IPS-11a (cell line): Measurements from ENCODE around the gene YWHAG.
"Not testable (repeated sequence)": the region's sequence is repeated elsewhere in the genome, so short reads cannot be mapped to it uniquely, and the experiment has no call there.

Experiments used
- H3K4me3 ChIP-seq: one replicate; pipeline ENCODE4 v1.5.1; 2013; ENCODE audit warnings: low read depth, low read length, control low read depth

The YWHAG gene

DNA sequence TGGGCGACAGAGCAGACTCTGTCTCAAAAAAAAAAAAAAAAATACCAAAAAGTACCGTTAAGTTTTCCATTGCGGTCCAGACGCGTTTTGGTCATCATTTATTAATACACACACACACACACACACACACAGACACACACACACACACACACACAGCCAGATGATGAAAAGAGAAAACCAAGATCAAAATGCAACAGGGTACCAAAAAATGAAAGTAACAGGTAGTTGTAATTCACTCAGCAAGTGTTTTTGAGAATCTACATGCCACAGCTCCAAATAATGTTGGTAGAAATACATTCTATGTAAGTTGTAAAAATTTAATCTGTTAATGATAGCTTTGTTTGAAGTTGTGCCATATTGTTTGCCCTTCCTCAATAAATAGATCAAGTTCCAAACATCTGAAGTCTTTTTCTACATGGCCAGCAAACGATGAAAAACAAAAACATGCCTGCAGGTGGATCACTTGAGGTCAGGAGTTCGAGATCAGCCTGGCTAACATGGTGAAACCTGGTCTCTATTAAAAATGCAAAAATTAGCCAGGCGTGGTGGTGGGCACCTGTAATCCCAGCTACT, 9.4 kb downstream of the YWHAG start:
- no peak overlapping the region for H3K4me3 ChIP-seq

- no peak overlapping the region for H3K4me3 ChIP-seq
Measured at GRCh38 chr7:76347710-76348109, 11.1 kb downstream of the YWHAG start.

DNA sequence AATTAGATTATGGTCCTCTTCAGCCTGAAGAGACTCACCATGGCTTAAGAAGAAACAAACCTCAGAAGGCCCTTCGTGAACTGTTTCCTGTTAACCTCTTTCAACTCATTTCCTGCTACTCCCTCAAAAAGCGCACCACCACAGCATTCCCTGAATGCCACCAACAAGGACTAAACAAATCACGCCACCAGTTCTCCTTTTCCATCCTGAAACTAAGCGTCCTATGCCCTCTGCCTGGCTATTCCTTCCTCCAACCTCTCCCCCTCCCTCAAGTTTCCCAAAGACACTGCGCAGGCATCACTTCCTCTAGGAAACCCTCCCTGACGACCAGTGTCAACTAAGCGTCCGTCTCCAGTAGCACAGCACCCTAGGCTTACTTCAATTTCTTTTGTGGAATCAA, 12.0 kb downstream of the YWHAG start:
- no peak overlapping the region for H3K4me3 ChIP-seq

- H3K4me3 ChIP-seq: no peak overlapping the region
Measured at GRCh38 chr7:76346097-76346496, 12.7 kb downstream of the YWHAG start.

DNA sequence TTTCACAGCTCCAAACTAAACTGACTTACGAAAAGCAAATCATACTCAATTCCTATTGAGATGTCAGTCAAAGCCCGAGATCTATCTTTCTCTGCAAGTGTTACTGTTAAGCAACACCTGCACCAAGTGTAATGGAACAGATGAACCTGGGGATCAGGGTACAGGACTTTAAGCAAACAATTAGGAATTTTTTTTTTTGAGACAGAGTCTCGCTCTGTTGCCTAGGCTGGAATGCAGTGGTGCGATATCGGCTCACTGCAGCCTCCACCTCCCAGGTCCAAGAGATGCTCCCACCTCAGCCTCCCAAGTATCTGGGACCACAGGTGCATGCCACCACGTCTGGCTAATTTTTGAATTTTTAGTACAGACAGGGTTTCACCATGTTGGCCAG, 14.9 kb downstream of the YWHAG start:
- no peak overlapping the region for H3K4me3 ChIP-seq

GRCh38 chr7:76343294-76343930, 15.4 kb downstream of the YWHAG start:
- H3K4me3 ChIP-seq: no peak overlapping the region

GRCh38 chr7:76342222-76342621, 16.6 kb downstream of the YWHAG start:
- no peak overlapping the region for H3K4me3 ChIP-seq

- H3K4me3 ChIP-seq: no peak overlapping the region
Measured at GRCh38 chr7:76340617-76341131, 18.1 kb downstream of the YWHAG start.

DNA sequence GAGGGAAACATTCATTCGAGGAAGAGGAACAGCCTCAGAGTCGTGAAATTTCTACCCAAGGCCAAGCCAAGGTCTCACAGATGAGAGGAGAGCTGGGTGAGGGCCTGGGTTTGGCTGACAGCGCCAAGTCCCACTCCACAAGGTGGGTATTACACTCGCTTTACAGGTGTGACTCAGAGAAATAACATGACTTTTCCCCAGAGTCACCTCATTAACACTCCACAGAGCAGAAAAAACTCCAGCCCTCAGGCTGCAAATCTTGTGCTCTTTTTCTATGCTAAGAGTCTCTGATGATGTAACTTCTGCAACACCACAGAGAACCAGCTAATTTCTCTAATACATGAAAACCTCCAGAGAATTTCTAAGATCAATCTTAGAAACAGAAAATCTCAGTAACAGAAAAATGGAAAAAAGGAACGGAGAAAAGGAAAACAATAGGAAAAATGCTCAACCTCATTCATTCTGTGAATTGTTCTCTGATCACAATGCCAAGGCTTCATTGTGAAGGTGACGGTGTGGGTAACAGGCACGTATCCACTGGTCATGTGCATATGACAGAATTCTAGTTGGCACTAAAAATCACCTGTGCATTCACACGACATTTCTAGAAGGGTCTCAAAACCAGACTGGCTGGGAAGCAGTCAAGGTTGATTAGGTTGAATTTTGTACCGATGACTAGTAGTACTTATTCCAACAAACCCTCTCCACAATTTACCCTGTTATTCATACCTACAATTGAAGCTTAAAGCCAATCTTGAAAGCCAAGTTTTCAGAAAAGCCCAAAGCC, 20.3 kb downstream of the YWHAG start:
- H3K4me3 ChIP-seq: no peak overlapping the region

GRCh38 chr7:76337147-76337546, 21.6 kb downstream of the YWHAG start:
- H3K4me3 ChIP-seq: no peak overlapping the region

- no peak overlapping the region for H3K4me3 ChIP-seq
Measured at GRCh38 chr7:76336094-76336493, 22.7 kb downstream of the YWHAG start.

DNA sequence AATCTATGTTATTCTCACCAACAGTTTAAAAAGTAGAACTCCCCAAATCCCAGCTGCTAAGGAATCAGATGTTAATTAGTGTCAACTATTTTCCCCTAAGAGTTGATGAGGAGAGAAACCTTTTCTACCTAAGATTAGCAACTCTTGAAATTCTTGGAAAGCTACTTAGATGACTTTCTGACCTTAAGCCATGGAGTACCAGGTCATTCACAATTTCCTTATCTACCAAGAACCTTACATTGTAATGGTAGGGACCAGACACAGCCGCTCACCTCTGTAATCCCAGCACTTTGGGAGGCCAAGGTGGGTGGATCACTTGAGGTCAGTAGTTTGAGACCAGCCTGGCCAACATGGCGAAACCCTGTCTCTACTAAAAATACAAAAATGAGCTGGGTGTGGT, 23.4 kb downstream of the YWHAG start:
- H3K4me3 ChIP-seq: not testable (repeated sequence)

GRCh38 chr7:76334320-76334967, 24.3 kb downstream of the YWHAG start:
- H3K4me3 ChIP-seq: no peak overlapping the region

- no peak overlapping the region for H3K4me3 ChIP-seq
Measured at GRCh38 chr7:76333511-76334101, 25.2 kb downstream of the YWHAG start.

DNA sequence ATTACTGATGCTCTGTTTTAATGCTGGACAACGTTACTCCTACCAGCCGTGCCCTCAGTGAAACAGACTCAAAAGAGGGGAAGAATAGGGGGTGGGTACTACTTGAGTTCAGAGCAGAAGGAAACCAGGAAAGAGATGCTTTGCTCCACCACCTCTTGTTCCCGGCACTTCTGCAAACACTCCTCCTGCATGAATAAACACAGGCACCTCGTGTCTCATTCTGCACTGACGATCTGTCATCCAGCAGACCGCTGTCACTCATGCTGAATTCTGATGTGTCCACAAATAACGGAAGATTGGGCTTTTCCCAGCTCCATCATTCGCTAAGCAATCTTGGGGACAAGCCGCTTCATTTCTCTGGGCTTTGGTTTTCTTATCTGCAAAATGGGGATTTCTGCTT, 26.7 kb downstream of the YWHAG start:
- no peak overlapping the region for H3K4me3 ChIP-seq

DNA sequence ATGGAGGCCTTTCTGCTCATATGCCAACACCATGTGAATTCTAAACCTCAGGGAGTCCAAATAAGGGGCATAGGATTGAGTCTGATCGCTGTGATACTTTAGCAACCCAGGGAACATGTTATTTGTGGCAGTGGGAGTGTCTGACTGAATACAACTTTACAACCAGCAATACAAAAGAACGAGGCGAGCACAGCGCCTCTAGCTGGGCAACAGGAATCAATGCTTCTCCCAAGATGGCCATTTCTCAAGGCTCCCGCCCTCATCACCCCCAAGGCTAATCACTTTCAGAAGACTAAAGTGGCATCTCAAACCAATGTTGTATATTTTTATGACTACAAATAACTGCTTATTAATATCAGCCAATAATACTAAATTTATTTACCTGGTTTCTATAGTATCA, 28.1 kb downstream of the YWHAG start:
- H3K4me3 ChIP-seq: no peak overlapping the region

DNA sequence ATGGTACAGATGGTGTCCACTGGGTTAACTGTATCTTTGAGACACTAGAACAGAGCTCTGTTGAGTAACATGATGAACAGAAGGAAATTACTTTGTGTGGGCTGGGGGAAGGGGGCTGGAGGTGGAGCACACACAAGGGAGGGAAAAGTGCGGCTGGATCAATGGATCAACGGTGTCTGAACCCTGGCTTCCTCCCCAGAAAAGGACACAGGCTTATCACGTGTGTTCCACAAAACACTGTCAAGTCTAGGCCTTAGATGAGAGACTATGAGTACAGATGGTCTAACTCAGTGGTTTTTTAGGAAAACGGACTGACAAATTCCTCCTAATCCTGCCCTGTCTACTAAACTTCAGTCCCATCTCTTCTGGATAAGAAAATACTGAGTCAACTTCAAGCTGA, 28.5 kb downstream of the YWHAG start:
- no peak overlapping the region for H3K4me3 ChIP-seq

GRCh38 chr7:76329479-76329878, 29.3 kb downstream of the YWHAG start:
- H3K4me3 ChIP-seq: no peak overlapping the region

DNA sequence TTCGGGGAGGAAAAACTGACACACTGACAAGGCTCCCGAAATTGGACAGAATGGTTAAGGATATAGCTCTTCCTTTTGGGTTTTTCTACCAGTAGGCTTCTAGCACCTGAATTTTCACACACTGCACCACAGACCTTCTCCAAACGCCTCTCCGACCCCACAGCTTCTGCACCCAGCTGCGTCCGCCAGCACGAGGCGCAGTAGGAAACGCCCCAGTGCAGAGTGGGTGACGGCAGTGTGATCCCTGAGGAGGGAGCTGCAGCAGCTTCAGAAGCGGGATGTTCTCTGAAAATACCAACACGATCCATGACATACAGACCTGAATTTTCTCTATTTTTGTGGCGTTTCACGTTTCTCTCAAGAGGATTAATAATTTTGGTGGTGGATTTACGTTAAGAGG, 30.4 kb downstream of the YWHAG start:
- H3K4me3 ChIP-seq: no peak overlapping the region

DNA sequence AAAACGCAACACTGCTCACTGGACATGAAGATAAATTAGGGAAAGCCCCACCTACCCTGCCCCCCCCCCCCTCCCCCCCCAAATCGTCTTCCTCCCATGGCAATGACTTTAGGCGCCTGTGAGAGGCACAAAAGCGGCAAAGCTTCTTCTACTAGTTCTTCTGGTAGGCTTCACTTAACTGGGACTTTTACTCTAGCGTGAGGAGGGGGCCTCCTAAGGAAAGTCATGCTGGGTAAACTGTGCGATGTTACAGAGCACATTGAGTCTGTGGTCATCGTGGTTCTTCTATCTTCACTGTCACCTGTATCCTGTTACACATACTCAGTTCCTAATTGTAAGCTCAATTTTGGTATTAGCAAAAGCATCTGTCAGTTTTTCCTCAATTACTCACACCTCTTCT, 31.2 kb downstream of the YWHAG start:
- H3K4me3 ChIP-seq: no peak overlapping the region

DNA sequence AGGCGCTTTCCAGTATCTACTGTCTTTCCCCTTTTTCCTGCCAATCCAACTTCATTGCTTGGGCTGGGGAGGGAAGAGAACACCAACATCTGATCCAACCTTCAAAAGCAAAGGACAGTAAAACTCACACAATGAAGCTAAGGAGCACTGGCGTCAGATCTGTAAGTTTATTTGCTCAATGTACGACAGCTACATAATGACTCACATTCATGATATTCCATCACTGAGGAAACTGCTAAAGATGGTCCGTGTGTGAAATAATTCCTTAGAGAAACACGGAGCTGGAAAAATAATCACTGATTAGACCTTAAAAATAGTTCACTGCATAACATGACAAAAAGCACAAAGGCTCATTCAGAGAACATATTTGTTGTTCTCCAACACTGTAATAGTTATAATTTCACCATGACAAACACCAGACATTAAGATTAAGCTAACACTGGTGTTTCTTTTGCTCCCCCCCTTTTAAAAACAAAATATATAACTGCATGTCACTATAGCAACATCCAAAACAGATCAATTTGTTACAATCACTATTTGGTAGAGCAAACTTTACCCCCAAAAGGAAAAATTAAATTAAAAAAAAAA, 32.1 kb downstream of the YWHAG start:
- H3K4me3 ChIP-seq: no peak overlapping the region
